ENCODE data around the gene CARD9.

CARD9 gene

DNA sequence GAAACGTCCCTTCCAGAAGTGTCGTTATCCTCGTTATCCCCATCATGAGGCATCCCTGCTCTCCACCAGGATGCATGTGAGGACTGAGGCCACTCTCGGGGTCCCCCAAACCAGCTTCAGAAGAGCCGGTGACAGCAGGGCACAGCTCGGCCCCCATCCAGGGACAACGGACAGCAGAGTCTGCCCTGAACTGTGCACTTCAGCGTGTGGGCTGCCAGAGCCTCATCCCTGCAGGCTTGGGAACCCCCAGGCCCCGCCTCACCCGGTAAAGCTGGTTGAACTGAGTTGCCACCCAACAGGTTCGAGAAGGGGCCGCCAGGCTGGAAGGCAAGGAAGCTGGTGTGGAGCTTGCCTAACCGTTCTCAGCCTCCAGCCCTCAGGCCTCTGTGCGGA lies 710 bp upstream of the CARD9 start:
- TF ChIP-seq, protein P1, sequence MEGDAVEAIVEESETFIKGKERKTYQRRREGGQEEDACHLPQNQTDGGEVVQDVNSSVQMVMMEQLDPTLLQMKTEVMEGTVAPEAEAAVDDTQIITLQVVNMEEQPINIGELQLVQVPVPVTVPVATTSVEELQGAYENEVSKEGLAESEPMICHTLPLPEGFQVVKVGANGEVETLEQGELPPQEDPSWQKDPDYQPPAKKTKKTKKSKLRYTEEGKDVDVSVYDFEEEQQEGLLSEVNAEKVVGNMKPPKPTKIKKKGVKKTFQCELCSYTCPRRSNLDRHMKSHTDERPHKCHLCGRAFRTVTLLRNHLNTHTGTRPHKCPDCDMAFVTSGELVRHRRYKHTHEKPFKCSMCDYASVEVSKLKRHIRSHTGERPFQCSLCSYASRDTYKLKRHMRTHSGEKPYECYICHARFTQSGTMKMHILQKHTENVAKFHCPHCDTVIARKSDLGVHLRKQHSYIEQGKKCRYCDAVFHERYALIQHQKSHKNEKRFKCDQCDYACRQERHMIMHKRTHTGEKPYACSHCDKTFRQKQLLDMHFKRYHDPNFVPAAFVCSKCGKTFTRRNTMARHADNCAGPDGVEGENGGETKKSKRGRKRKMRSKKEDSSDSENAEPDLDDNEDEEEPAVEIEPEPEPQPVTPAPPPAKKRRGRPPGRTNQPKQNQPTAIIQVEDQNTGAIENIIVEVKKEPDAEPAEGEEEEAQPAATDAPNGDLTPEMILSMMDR (IDR thresholded peaks at IDR 0.05; ENCODE audit: low read depth, low read length) = no peak
- no peak overlapping the region for H3K4me3 ChIP-seq (ENCODE audit: low read depth, low read length)

DNA sequence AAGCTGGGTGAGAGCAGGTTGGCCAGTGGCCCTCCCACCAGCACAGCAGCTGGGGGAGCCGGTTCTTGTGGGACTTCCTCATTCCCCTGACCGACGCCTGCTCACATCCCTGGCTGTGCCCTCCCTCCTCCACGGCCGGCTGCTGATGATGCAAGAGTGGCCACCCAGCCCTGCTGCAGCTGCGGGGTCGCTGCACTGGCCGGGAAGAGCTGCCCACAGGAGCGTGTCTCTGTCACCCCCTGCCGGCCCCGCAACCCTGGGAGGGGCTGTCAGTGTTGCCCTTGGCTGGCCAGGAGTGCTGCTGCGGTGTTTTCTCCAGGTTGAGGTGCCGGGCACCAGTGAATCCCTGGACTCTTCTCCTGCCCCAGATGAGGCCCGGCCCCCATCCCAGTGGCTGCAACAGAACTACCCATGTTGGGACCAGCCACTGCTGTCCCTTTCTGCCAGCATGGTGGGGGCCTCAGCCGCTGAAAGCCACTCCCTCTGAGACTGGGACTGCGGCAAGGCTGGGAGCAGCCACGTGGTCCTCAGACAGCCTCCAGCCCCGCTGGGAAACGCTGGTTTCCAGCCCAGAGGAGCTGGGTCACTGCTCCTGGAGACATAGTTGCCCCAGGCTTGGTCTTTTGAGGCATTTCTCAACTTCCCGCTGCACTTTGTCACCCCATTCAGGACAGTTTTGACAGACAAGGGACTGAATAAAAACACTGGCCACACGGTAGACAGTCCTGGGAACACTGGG lies 739 bp downstream of the CARD9 start:
- no peak overlapping the region for H3K4me3 ChIP-seq (ENCODE audit: low read depth, low read length)
- TF ChIP-seq, protein P1 (IDR thresholded peaks at IDR 0.05; ENCODE audit: low read depth, low read length) = peak; percentile 41

DNA sequence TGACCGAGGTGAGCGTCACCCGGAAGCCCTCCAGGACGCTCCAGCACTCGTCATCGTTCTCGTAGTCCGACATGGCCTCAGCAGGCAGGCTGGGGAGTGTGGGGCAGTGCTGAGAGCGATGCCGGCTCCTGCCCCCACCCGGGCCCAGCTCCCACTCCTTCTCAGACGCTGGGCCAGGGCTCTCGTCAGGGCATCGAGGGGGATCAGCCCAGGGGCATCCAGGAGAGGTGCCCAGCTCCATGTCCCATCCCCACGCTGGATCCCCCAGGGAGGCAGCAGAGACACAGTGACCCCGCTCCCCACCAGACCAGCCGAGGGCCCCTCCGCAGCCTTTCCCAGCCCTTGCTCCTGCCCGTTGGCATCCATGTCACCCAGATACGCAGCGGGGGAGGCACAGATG lies 1.5 kb downstream of the CARD9 start:
- H3K4me3 ChIP-seq (ENCODE audit: low read depth, low read length) = no peak overlapping the region
- TF ChIP-seq, protein P1 (IDR thresholded peaks at IDR 0.05; ENCODE audit: low read depth, low read length) = no peak

- no peak overlapping the region for H3K4me3 ChIP-seq (ENCODE audit: low read depth, low read length)
- TF ChIP-seq, protein P1 (IDR thresholded peaks at IDR 0.05; ENCODE audit: low read depth, low read length) = no peak
Measured at GRCh38 chr9:136371533-136371880, 2.0 kb downstream of the CARD9 start.

DNA sequence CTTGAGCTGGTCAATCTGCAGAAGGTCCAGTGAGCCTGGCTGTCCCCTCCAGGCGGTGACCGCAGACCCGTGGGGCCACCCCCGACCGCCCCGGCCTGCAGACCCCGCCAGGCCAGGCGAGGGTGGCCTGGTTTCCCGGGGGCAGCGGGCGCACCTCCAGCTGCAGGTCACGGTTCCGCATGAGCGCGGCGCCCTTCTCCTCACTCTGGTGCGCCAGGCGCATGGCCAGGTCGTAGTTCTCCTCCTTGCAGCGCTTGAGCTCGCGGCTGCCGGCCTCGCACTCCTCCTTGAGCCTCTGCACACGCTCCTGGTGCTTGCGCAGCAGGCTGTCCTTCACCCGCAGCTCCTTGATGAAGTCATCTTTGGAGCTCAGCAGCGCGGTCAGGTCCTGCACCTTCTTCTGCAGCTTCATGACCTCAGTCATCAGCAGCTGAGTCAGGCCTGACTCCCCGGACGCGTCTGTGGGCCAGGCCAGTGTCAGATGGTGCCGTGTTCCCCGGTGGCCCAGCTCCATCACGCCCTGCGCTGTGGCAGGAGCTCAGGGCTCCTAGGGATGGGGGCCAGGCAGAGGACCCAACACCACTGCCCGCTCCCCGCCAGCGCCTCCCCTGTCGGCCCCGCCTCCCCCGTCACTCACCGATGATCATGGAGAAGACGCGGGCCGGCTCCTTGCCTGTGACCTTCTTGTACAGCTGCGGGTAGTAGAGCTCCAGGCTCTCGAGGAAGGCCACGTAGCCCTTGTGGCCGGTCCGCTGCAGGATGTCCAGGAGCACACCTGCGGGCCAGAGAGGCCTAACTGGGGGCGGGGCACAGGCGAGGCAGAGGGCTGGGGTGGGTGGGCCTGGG lies 2.6 kb downstream of the CARD9 start:
- TF ChIP-seq, protein P1 (IDR thresholded peaks at IDR 0.05; ENCODE audit: low read depth, low read length) = no peak

GRCh38 chr9:136370037-136370436 lies 3.4 kb downstream of the CARD9 start:
- TF ChIP-seq, protein P1 (IDR thresholded peaks at IDR 0.05; ENCODE audit: low read depth, low read length) = no peak
- no peak overlapping the region for H3K4me3 ChIP-seq (ENCODE audit: low read depth, low read length)

More for the DNA sequence above, 2.6 kb downstream of the CARD9 start:
- H3K4me3 ChIP-seq (ENCODE audit: low read depth, low read length) = no peak overlapping the region

GRCh38 chr9:136368190-136368589 lies 5.3 kb downstream of the CARD9 start:
- H3K4me3 ChIP-seq (ENCODE audit: low read depth, low read length) = no peak overlapping the region
- TF ChIP-seq, protein P1 (IDR thresholded peaks at IDR 0.05; ENCODE audit: low read depth, low read length) = no peak

Data from WI38 (cell line).